Thoracic aorta (tissue), 2 donors: ENCODE results near the gene AMFR. TPM values are rescaled to one million over a fixed set of nuclear protein-coding genes. Genes with fewer than 3 reads are reported as not detected.

ENCODE experiments used
- ATAC-seq: fragments of 150-250 bp; one replicate; pipeline ENCODE4 v1.8.0; 2017; ENCODE audit warnings: low read depth; ENCODE audit not compliant: insufficient number of reproducible peaks, low FRiP score
- DNase-seq: peaks from one replicate; pipeline ENCODE4 v3.0.0-alpha.2; 2020; ENCODE audit warnings: low spot score
- H3K27ac ChIP-seq, 2 donors: fragments of 200-600 bp; sonication (generic); 1 replicate in 1 of 2; 2 replicates in 1 of 2; pipeline ENCODE4 v1.5.1; 2016; ENCODE audit warnings: mild to moderate bottlenecking in 2 of 2, moderate library complexity in 2 of 2
- H3K27me3 ChIP-seq: fragments of 200-600 bp; sonication (generic); replicated peaks from 2 replicates; pipeline ENCODE4 v1.6.0; 2016; ENCODE audit warnings: mild to moderate bottlenecking; ENCODE audit not compliant: insufficient read depth
- H3K36me3 ChIP-seq: fragments of 200-600 bp; sonication (generic); one replicate; pipeline ENCODE4 v1.5.1; 2016
- H3K4me1 ChIP-seq, 2 donors: fragments of 200-600 bp; sonication (generic); 1 replicate in 1 of 2; 2 replicates in 1 of 2; pipeline versions ENCODE4 v1.5.1 to v1.6.0; 2016; ENCODE audit warnings: low read depth in 2 of 2, mild to moderate bottlenecking in 1 of 2; ENCODE audit not compliant: control insufficient read depth in 1 of 2
- H3K4me3 ChIP-seq: fragments of 200-600 bp; sonication (generic); 2 replicates; pipeline ENCODE4 v1.5.1; 2016; ENCODE audit warnings: mild to moderate bottlenecking
- H3K9me3 ChIP-seq: fragments of 200-600 bp; sonication (generic); 2 replicates; pipeline ENCODE4 v1.5.1; 2016
- total RNA-seq, 2 donors: library from RNA; depleted of rRNA; stranded (reverse); fragments of >200 nt; gene quantifications; one replicate each; pipeline versions ENCODE4 v1.1.0 to v1.2.3, GENCODE V29; 2016
- TF ChIP-seq, protein P1 (sequence below): fragments of 200-600 bp; sonication (generic); IDR thresholded peaks from one replicate; pipeline ENCODE4 v1.5.1; 2019; ENCODE audit warnings: antibody characterized with exemption

The AMFR gene
- total RNA-seq, 2 donors from 2014 or later = 153 to 209 TPM

DNA sequence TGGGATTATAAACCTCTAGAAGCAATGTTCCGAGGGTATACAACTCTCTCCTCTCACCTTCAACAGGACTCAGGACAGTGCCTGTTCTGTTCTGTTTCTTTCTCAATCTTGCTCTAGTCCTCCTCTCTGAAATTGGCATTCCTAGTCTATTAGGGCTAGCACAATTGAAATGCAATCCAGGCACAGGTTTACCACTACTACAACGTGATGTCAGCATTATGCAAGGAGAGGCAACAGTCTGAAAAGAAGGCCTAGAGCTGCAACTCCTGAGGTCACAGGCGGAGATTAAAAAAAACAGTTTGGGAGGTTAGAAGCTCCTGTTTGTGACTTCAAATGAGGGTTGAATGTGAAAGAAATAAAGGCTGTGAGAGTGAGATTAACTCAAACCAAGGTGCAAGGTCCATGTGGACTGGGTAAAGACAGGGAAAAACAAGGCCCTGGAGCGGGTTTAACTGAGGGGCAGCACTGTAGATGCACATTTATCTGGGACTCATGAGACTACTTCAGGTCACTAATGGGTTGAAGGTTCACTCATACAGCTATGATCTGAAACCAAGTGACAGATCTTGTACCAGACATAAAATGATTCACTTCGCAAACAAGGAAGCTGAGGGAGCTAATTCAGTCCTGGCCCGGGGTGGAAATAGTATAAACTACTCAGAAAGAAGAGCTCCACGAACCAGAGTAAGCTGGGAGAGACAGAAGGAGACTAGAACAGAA lies 16.8 kb downstream of the AMFR start:
- no peak overlapping the region for H3K4me3 ChIP-seq
- TF ChIP-seq, protein P1, sequence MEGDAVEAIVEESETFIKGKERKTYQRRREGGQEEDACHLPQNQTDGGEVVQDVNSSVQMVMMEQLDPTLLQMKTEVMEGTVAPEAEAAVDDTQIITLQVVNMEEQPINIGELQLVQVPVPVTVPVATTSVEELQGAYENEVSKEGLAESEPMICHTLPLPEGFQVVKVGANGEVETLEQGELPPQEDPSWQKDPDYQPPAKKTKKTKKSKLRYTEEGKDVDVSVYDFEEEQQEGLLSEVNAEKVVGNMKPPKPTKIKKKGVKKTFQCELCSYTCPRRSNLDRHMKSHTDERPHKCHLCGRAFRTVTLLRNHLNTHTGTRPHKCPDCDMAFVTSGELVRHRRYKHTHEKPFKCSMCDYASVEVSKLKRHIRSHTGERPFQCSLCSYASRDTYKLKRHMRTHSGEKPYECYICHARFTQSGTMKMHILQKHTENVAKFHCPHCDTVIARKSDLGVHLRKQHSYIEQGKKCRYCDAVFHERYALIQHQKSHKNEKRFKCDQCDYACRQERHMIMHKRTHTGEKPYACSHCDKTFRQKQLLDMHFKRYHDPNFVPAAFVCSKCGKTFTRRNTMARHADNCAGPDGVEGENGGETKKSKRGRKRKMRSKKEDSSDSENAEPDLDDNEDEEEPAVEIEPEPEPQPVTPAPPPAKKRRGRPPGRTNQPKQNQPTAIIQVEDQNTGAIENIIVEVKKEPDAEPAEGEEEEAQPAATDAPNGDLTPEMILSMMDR = no peak
- H3K9me3 ChIP-seq = no peaks in the 10 kb centered on the region
- H3K27ac ChIP-seq = no peak overlapping the region
- ATAC-seq = no peak
- no peaks in the 10 kb centered on the region for H3K4me1 ChIP-seq
- no peak for DNase-seq
- peaks cover 41% of the 10 kb centered on the region for H3K36me3 ChIP-seq
- no peaks in the 10 kb centered on the region for H3K27me3 ChIP-seq

- Histone ChIP-seq H3K36me3 (peaks cover 49% of the 10 kb centered on the region), H3K9me3 (no peaks in the 10 kb centered on the region), H3K27me3 (no peaks in the 10 kb centered on the region), H3K27ac (no peak overlapping the region), H3K4me1 (no peaks in the 10 kb centered on the region), H3K4me3 (no peak overlapping the region)
- DNase-seq (no peak), ATAC-seq (no peak)
- TF ChIP-seq, protein P1 = no peak
Measured at GRCh38 chr16:56405977-56406672, 19.2 kb downstream of the AMFR start.

GRCh38 chr16:56401482-56401881 lies 23.9 kb downstream of the AMFR start:
- DNase-seq (no peak), ATAC-seq (no peak)
- TF ChIP-seq, protein P1 = no peak
- no peak overlapping the region for H3K4me3 ChIP-seq
- H3K27me3 ChIP-seq = no peaks in the 10 kb centered on the region
- no peaks in the 10 kb centered on the region for H3K4me1 ChIP-seq
- H3K9me3 ChIP-seq = no peaks in the 10 kb centered on the region
- peaks cover 37% of the 10 kb centered on the region for H3K36me3 ChIP-seq
- H3K27ac ChIP-seq = no peak overlapping the region

DNA sequence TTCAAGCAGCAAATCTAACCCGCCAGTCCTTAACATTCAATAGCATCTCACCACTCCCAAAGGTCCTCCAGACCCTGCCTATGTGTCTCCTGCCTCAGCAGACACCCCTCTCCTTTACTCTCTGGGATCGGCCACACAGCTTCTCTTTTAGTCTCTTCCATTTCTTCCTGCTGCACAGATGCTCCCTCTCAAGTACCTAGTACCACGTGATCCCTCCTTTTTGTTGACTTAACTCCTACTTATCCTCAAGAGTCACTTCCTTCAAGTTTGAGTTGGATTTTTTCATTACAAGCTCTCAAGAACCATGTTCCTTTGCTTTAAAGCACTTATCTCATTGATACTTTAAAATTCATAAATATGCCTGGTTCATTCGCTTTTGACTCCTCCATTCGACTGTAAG lies 24.9 kb downstream of the AMFR start:
- DNase-seq = no peak
- Histone ChIP-seq H3K36me3 (peaks cover 37% of the 10 kb centered on the region), H3K4me1 (no peaks in the 10 kb centered on the region), H3K27me3 (no peaks in the 10 kb centered on the region), H3K9me3 (no peaks in the 10 kb centered on the region), H3K27ac (no peak overlapping the region), H3K4me3 (no peak overlapping the region)
- TF ChIP-seq, protein P1 = no peak
- ATAC-seq = no peak

- no peaks in the 10 kb centered on the region for H3K4me1 ChIP-seq
- H3K4me3 ChIP-seq = no peak overlapping the region
- peaks cover 31% of the 10 kb centered on the region for H3K36me3 ChIP-seq
- H3K9me3 ChIP-seq = no peaks in the 10 kb centered on the region
- no peak overlapping the region for H3K27ac ChIP-seq
- ATAC-seq (no peak), DNase-seq (no peak)
- H3K27me3 ChIP-seq = no peaks in the 10 kb centered on the region
- TF ChIP-seq, protein P1 = no peak
Measured at GRCh38 chr16:56399486-56399885, 25.9 kb downstream of the AMFR start.
